ENCODE data around the gene GAREM1.
"Not testable (repeated sequence)": the region's sequence is repeated elsewhere in the genome, so short reads cannot be mapped to it uniquely, and the experiment has no call there.

GAREM1 gene

GRCh38 chr18:32242395-32242794 lies 228.3 kb downstream of the GAREM1 start:
- Histone ChIP-seq H3K9ac (ENCODE audit: low read depth, low read length) (no peak overlapping the region), H3K27me3 (ENCODE audit: insufficient read depth, low read length, poor library complexity) (peaks cover 10% of the 10 kb centered on the region), H4K20me1 (ENCODE audit: insufficient read depth, low read length) (no peaks in the 10 kb centered on the region), H3K9me3 (ENCODE audit: insufficient read depth, low read length, severe bottlenecking) (no peaks in the 10 kb centered on the region), H3K4me2 (ENCODE audit: insufficient read depth, low read length) (no peak overlapping the region), H3K79me2 (ENCODE audit: insufficient read depth, low read length) (no peaks in the 10 kb centered on the region), H3K27ac (ENCODE audit: low read length) (no peak overlapping the region), H2AFZ (ENCODE audit: low read depth, low read length) (no peak overlapping the region), H3K4me1 (ENCODE audit: insufficient read depth, low read length) (no peaks in the 10 kb centered on the region), H3K4me3 (ENCODE audit: low read depth in 1 of 2, low read length in 2 of 2) (no peak overlapping the region), H3K36me3 (ENCODE audit: insufficient read depth, low read length) (no peaks in the 10 kb centered on the region)
- no peak for DNase-seq
- TF ChIP-seq CTCF (IDR thresholded peaks at IDR 0.05; ENCODE audit: borderline replicate concordance, extremely low read depth, low read length, poor library complexity, severe bottlenecking): no peak
- no peak for TF ChIP-seq EZH2 (IDR thresholded peaks at IDR 0.05; ENCODE audit: borderline replicate concordance, low read depth, low read length, severe bottlenecking)
- no peak for ATAC-seq (ENCODE audit: insufficient read depth, low read depth)

- Histone ChIP-seq H3K36me3 (ENCODE audit: insufficient read depth, low read length) (no peaks in the 10 kb centered on the region), H3K27me3 (ENCODE audit: insufficient read depth, low read length, poor library complexity) (peaks cover 10% of the 10 kb centered on the region), H3K9ac (ENCODE audit: low read depth, low read length) (no peak overlapping the region), H4K20me1 (ENCODE audit: insufficient read depth, low read length) (no peaks in the 10 kb centered on the region), H3K4me1 (ENCODE audit: insufficient read depth, low read length) (no peaks in the 10 kb centered on the region), H3K27ac (ENCODE audit: low read length) (no peak overlapping the region), H3K9me3 (ENCODE audit: insufficient read depth, low read length, severe bottlenecking) (no peaks in the 10 kb centered on the region), H2AFZ (ENCODE audit: low read depth, low read length) (no peak overlapping the region), H3K4me2 (ENCODE audit: insufficient read depth, low read length) (no peak overlapping the region), H3K4me3 (ENCODE audit: low read depth in 1 of 2, low read length in 2 of 2) (no peak overlapping the region), H3K79me2 (ENCODE audit: insufficient read depth, low read length) (no peaks in the 10 kb centered on the region)
- TF ChIP-seq CTCF (IDR thresholded peaks at IDR 0.05; ENCODE audit: borderline replicate concordance, extremely low read depth, low read length, poor library complexity, severe bottlenecking) (no peak), EZH2 (IDR thresholded peaks at IDR 0.05; ENCODE audit: borderline replicate concordance, low read depth, low read length, severe bottlenecking) (no peak)
- ATAC-seq (ENCODE audit: insufficient read depth, low read depth) (no peak), DNase-seq (no peak)
Observed at GRCh38 chr18:32238635-32239268, 231.9 kb downstream of the GAREM1 start.

- H3K4me1 ChIP-seq (ENCODE audit: insufficient read depth, low read length): no peaks in the 10 kb centered on the region
- H2AFZ ChIP-seq (ENCODE audit: low read depth, low read length): no peak overlapping the region
- H3K36me3 ChIP-seq (ENCODE audit: insufficient read depth, low read length): no peaks in the 10 kb centered on the region
- no peaks in the 10 kb centered on the region for H3K79me2 ChIP-seq (ENCODE audit: insufficient read depth, low read length)
- H3K4me3 ChIP-seq (ENCODE audit: low read depth in 1 of 2, low read length in 2 of 2): no peak overlapping the region
- ATAC-seq (ENCODE audit: insufficient read depth, low read depth) (no peak), DNase-seq (no peak)
- no peak overlapping the region for H3K27ac ChIP-seq (ENCODE audit: low read length)
- no peak for TF ChIP-seq EZH2 (IDR thresholded peaks at IDR 0.05; ENCODE audit: borderline replicate concordance, low read depth, low read length, severe bottlenecking)
- TF ChIP-seq CTCF (IDR thresholded peaks at IDR 0.05; ENCODE audit: borderline replicate concordance, extremely low read depth, low read length, poor library complexity, severe bottlenecking): no peak
- peaks cover 5% of the 10 kb centered on the region for H3K27me3 ChIP-seq (ENCODE audit: insufficient read depth, low read length, poor library complexity)
- H3K4me2 ChIP-seq (ENCODE audit: insufficient read depth, low read length): no peak overlapping the region
- no peaks in the 10 kb centered on the region for H3K9me3 ChIP-seq (ENCODE audit: insufficient read depth, low read length, severe bottlenecking)
- no peaks in the 10 kb centered on the region for H4K20me1 ChIP-seq (ENCODE audit: insufficient read depth, low read length)
- no peak overlapping the region for H3K9ac ChIP-seq (ENCODE audit: low read depth, low read length)
Observed at GRCh38 chr18:32237049-32237448, 233.6 kb downstream of the GAREM1 start.

- H4K20me1 ChIP-seq (ENCODE audit: insufficient read depth, low read length); DNase-seq; H3K4me3 ChIP-seq (ENCODE audit: low read depth in 1 of 2, low read length in 2 of 2); H3K9ac ChIP-seq (ENCODE audit: low read depth, low read length); H3K36me3 ChIP-seq (ENCODE audit: insufficient read depth, low read length); H3K4me2 ChIP-seq (ENCODE audit: insufficient read depth, low read length); H3K27me3 ChIP-seq (ENCODE audit: insufficient read depth, low read length, poor library complexity); ATAC-seq (ENCODE audit: insufficient read depth, low read depth); H3K4me1 ChIP-seq (ENCODE audit: insufficient read depth, low read length); H3K9me3 ChIP-seq (ENCODE audit: insufficient read depth, low read length, severe bottlenecking); H3K79me2 ChIP-seq (ENCODE audit: insufficient read depth, low read length); H2AFZ ChIP-seq (ENCODE audit: low read depth, low read length); H3K27ac ChIP-seq (ENCODE audit: low read length): not testable (repeated sequence)
Observed at GRCh38 chr18:32233348-32233747, 237.3 kb downstream of the GAREM1 start.

Measured in DND-41 (cell line).